NCI-H1436 (cell line): Measurements from ENCODE around the gene MAPK8.

Experiments
- DNase-seq: peaks from one replicate; lab custom pipeline; 2025; lab: John Stamatoyannopoulos, UW

MAPK8 gene

DNA sequence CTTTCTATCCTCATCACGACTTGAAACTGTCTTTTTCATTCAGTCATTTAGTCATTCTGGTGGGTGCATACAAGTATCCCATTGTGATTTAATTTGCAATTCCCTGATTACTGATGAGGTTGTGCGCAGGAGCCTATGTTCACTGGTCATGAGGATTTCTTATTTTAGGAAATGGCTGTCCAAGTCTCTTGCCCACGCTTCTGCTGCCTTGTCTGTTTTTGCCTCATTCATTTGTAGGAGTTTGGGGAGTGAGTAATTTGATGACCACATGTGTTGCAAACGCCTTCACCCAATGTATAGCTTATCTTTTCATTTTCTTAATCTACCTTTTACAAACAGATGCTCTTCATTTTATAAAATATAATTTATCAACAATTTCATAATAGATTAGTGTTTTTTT, 171.1 kb downstream of the MAPK8 start:
- no peak for DNase-seq

DNA sequence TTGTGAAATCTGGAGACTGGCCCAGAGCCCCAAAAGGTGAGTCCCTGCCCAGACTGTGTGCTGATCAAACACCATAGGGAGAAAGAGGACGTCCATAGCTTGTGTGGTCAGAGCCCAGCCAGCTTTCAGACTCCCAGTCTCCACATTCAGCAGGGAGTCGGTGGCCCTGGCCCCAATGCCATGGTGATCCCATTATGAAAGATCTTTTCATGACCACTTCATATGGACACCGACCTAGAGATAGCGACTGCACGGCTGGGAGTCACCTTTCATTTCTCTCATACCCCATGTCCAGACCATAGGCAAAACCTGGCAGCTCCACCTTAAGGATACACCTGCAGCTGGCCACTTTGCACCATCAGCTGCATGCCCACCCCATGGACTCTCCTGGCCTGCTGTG, 172.0 kb downstream of the MAPK8 start:
- no peak for DNase-seq

DNA sequence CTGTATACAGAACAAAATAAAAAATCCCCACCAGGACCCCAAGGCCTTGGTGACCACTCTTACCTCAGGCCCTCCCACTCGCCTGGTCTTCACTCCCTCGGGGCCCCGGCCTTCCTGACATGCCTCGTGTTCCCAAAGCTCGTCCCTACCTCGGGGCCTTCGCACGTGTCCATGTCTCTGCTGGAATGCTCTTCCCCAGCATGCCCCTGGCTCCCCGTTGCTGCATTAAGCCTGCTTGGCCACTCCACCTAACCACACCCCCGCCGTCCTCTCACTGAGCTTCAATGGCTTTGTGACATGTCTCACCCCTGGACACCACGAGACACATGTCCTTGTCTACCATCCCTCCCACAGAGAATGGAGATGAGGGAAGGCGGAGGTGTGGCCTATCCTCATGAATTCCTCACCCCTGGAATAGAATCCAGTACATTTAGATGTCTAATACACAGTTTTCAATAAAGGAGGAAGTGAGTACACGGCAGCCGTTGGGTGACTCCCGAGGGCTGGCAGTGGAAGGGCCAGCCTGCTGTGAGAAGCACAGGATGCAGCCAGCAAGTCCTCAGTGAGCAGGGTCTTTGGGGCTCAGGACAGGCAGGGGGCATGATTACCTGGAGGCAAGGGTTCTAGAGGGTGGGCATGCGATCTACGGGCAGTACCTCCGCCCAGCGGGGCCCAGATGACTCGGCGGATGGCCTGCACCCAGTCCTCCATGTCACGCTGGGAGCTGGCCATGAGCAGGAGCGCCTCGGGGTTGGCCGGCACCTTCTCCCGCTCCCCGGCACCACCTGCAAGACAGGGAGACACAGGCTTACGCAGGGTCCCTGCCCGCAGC, 172.7 kb downstream of the MAPK8 start:
- DNase-seq: no peak

DNA sequence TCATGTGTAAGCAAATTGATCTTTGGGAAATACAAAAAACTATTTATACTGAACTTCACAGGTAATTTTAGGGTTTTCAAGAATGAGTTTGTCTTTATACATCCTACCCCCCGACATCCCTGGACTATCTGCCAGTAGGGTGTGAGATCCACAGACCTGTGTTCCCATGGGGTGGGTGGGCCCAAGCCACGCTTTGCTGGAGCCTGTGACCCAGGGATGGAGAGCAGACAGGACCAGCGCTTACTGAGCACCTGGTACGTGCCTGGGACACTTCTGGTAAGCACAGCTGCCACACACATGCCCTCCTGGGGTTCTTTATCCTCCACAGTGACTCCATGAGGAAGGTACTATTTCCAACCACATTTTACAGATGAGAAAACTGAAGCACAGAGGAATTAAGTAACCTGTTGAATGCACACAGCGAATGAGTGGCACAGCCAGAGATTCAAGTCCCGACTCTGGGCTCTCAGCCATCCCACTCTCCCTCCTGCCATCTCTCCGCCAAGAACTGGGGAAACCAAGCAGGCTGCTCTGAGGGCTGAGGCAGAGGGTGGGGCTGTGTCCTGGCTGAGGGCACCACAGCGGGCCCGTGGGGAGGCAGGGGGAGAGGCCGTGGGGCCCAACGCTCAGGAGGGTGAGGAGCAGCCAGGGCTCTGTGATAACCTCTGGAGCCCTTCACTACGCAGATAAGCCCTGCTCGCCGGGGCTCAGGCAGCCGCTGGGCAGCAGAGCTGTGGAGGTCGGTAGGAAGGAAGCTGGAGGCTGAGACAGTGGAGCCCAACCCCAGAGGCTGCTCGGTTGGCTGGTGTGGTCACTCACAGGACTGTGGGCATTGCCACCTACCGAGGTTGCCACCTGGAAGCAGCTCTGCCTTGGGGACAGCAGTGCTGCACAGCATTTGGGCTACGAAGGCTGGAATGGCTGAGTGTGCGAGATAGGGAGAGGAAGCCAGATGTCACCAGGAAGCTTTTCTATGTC, 174.2 kb downstream of the MAPK8 start:
- DNase-seq: no peak

- no peak for DNase-seq
Observed at GRCh38 chr10:48481385-48481784, 174.9 kb downstream of the MAPK8 start.

- no peak for DNase-seq
Observed at GRCh38 chr10:48482207-48482606, 175.7 kb downstream of the MAPK8 start.

DNA sequence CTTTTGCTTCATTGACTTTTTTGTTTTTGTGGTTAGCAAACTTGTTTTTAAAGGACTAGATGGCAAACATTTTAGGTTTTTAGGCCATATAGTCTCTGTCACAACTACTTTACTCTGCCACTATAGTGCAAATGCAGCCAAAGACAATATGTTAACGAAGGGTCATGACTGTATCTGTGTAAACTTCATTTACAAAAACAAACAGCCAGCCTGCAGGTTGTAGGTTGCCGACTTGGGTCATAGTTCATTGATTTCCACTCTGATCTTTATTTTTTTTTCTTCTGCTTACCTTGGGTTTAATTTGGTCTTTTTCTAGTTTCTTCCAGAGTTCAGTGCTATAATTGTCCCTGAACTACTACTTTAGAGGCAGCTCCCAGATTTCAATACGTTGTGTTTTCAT, 178.4 kb downstream of the MAPK8 start:
- DNase-seq: no peak

GRCh38 chr10:48485711-48486110, 179.2 kb downstream of the MAPK8 start:
- DNase-seq: no peak

GRCh38 chr10:48487244-48487643, 180.8 kb downstream of the MAPK8 start:
- DNase-seq: no peak
